ENCODE results near the gene HHIPL1.

Gene HHIPL1

GRCh38 chr14:99691111-99691885 is 46.4 kb downstream of the HHIPL1 start:
- DNase-seq, result no peak

- no peak for DNase-seq
Measured at GRCh38 chr14:99693918-99694317, 49.0 kb downstream of the HHIPL1 start.

- no peak for DNase-seq
Measured at GRCh38 chr14:99696929-99697328, 52.0 kb downstream of the HHIPL1 start.

- DNase-seq, result no peak
Measured at GRCh38 chr14:99698236-99698635, 53.3 kb downstream of the HHIPL1 start.

GRCh38 chr14:99698642-99699041 is 53.7 kb downstream of the HHIPL1 start:
- no peak for DNase-seq

DNA sequence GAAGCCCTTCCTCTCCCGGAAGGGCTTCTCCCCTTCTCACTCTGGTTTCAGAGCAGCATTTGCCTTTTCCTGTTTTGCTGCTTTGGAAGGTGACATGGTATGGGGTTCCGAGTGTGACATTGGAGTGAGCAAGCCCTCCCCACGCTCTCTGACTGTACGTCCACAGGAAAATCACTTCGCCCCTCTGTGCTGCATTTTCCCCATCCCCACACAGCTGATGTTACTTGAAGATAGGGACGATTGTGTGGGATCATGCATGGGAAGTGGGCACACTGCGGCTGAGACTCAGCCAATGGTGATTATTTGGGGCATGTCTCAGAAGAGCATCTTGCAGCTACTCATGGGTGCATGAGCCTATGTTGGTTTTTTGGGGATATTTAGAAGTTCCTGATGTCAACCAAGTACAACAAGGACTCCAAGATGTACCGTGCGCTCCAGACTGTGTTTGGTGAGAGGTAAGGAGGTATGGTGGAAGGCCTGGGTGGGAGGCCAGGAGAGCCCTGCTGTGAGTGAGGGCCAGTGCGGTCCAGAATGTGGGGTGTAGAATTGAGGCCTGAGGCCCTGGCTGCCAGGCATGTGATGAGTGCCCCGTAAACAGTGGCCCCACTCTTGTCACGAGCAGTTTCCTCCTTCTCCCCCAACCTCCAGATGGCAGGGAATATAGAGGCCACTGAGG is 54.3 kb downstream of the HHIPL1 start:
- no peak for DNase-seq

DNA sequence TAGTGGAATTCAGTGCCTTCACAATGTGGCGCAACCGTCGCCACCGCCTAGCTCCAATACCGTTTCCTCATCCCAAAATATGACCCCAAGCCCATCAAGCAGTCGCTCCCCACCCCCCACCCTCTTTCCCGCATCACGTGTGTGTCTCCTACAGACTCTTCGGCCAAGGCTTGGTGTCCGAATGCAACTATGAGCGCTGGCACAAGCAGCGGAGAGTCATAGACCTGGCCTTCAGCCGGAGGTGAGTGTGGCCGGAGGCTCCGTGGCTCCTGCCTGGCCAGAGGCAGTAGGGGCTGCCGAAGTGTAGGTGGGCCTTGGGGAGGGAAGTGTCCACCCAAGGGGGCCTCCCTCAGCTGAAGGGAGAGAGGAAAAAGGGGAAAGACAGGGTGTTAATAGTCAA is 54.9 kb downstream of the HHIPL1 start:
- DNase-seq, result no peak

DNA sequence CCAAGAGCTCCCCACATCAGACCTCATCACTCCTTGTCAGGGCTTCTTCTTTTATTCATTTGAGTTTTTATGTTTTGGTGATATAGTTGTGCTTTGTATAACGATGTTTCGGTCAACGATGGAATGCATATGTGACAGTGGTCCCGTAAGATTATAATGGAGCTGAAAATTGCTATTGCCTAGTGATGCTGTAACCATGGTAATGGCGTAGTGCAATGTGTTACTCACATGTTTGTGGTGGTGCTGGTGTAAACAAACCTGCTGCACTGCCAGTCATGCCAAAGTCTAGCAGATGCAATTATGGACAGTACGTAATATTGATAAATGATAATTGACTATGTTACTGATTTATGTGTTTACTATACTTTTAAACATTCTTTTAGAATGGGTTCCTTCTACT is 55.5 kb downstream of the HHIPL1 start:
- DNase-seq, result no peak

DNA sequence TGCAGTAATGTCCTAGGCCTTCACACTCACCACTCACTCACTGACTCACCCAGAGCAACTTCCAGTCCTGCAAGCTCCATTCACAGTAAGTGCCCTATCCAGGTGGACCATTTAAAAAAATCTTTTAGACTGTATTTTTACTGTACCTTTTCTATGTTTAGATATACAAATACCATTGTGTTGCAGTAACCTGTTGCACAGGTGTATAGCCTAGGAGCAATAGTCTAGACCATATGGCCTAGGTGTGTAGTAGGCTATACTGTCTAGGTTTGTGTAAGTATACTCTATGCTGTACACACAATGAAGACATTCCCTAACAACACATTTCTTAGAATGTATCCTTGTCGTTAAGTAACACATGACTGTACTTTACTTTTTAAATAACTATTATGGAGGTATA is 56.3 kb downstream of the HHIPL1 start:
- DNase-seq, result no peak

- no peak for DNase-seq
Measured at GRCh38 chr14:99702115-99702514, 57.2 kb downstream of the HHIPL1 start.

- no peak for DNase-seq
Measured at GRCh38 chr14:99703381-99703780, 58.5 kb downstream of the HHIPL1 start.

GRCh38 chr14:99704037-99704436 is 59.1 kb downstream of the HHIPL1 start:
- no peak for DNase-seq

- DNase-seq, result no peak
Measured at GRCh38 chr14:99706107-99706900, 61.4 kb downstream of the HHIPL1 start.

- no peak for DNase-seq
Measured at GRCh38 chr14:99707420-99707819, 62.5 kb downstream of the HHIPL1 start.

GRCh38 chr14:99707921-99708320 is 63.0 kb downstream of the HHIPL1 start:
- DNase-seq, result no peak

- no peak for DNase-seq
Measured at GRCh38 chr14:99708449-99708848, 63.5 kb downstream of the HHIPL1 start.

DNA sequence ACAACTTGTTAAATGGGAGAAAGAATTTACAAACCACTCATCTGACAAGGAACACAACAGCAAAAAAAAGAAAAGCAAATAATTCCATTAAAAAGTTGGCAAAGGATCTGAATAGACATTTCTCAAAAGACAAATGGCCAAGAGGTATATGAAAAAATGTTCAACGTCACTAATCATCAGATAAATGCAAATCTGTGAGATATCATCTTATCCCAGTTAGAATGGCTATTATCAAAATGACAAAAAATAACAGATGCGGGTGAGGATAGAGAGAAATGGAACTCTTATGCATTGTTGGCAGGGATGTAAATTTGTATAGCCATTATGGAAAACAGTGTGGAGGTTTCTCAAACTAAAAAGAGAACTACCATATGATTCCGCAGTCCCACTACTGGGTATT is 69.0 kb downstream of the HHIPL1 start:
- DNase-seq, result no peak

DNA sequence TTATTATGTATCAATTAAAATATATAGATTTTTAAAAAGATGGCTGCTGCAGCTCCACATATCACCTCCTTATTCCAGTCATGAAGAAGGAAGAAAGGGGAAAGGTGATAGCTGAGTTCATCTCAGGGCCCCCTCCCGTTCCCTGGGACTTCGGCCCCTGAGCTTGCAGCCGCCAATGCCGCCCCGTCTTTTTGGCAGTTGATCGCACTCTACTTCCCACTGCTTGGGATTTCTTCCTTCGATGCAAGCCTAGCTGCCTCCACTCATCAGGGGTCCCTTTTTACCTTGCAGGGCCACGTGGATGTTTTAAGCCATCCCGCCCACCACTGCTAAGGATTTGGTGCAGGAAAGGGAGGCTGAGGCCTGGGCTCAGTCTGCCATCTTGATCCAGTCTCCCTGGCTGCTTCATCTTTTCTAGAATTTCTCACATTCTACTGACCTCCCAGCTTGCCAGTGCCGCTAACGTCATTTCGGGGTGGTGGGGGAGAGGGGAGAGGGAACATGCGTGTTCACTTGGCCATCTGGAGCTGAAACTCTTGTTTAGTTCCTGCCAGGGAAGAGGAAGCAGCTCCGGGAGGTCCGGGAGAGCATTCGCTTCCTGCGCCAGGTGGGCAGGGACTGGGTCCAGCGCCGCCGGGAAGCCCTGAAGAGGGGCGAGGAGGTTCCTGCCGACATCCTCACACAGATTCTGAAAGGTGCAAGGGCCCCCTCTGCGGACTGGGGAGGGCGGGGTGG is 70.5 kb downstream of the HHIPL1 start:
- DNase-seq, result no peak

- no peak for DNase-seq
Measured at GRCh38 chr14:99716091-99716849, 71.3 kb downstream of the HHIPL1 start.

GRCh38 chr14:99716850-99717681 is 72.1 kb downstream of the HHIPL1 start:
- DNase-seq, result no peak

- no peak for DNase-seq
Measured at GRCh38 chr14:99717682-99718013, 72.7 kb downstream of the HHIPL1 start.
